ENCODE data around the gene XPO6.

GRCh38 chr16:28072087-28072486, 139.7 kb downstream of the XPO6 start:
- TF ChIP-seq CTCF (IDR thresholded peaks at IDR 0.05) (no peak), EP300 (IDR thresholded peaks at IDR 0.05) (no peak)

All from tibial nerve (tissue), 4 donors.